GM18858 (cell line): ENCODE results near the gene LAMA2.

Experiments
- ATAC-seq: cut with Tn5 transposase; IDR thresholded peaks from one replicate; pipeline ENCODE4 v1.9.1; 2021; ENCODE audit not compliant: unreplicated experiment

LAMA2 gene

DNA sequence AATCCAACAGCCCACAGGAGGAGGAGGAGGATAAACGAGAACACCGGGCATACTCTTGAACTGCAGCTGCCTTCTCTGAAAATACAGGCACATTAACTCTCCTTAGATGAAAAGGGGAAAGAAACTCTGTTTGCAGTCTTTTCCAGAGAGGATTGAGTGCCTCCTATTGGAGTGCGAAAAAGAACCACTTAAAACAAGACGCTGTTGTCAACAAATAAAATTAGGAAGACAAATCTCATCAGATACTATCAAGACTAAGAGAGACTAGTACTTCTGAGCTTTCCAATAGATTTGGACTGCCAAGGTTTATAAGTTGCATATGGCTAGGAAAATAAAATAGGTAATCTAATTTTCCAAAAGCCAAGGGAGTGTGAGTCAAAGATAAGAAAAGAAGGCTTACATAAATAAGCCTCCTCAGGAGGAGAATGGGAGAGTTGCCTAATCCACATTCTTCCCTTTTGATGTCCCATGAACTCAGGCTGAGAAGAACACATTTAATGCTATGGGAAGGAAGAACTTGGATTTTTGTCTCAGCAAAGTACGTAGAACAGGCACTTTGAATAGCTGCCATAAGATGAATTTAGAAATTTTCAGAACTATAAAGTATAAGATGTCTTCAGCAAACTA lies 672.4 kb downstream of the LAMA2 start:
- no peak for ATAC-seq

DNA sequence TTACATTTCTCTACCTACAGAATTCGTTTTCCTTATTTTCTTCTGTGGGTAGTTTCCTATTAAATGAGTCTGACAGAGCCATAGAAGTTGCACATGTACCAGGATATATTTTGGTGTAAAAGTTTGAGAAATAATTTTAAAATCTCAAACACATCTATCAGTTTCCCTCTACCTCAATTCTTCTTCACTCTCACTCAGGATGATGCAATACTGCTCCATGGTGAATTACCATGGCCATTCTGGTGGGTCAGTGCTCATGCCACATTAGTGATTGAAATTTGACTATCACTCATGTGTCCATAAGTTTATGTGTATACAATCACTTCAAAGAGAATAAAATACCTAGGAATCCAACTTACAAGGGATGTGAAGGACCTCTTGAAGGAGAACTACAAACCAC lies 675.3 kb downstream of the LAMA2 start:
- ATAC-seq = no peak

DNA sequence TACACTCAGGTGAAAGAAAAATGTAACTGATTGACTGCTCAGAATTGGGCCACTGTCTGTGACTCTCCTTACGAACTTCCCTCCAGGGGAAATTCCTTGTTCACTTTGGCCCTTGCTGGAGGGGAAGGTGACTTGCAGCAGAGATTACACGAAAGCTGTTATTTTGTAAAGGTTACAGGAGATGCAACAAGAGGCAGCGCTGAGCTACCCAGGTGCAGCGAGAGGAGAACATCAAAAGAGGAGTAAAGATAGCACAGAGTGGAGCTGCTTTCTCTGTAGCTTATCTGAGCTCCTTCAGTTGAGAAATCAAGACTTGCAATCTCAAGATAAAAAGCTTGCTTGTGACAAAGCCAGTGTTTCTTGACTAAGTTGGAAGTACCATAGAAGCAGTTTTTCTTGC lies 682.4 kb downstream of the LAMA2 start:
- no peak for ATAC-seq

DNA sequence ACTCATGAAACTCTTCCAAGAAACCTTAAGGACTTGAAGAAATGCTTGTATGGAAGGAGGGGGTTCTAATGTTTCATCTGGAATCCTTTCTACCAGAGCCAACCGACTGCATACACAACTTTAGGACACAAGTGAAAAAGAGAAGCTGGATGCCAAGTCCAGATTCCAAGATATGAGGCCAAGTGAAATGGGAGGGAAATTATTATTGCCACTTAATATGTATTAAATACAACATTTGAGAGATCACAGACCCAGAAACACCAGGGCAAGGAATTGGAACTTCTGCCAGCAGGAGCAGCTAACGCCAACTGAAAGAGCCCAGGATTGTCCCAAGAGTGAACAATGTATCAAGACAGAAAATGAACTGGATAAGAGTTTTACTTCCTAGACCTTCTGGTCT lies 682.9 kb downstream of the LAMA2 start:
- ATAC-seq = no peak
